Adipose tissue (tissue), 3 donors: ENCODE data around the gene TIMMDC1. TPM values are rescaled to one million over a fixed set of nuclear protein-coding genes. Genes with fewer than 3 reads are reported as not detected.

Experiments
- H3K27ac ChIP-seq: one replicate; pipeline ENCODE4 v1.5.1; 2013; ENCODE audit warnings: low read depth, low read length
- WGBS, 3 donors: extraction: QIAGEN DNeasy Blood & Tissue Kit; methylation state at CpG; one replicate each; pipeline ENCODE4 v1.1.7; 2013; 5-methylcytosine and 5-hydroxymethylcytosine counted together
- polyA plus RNA-seq, 3 donors: library from polyadenylated mRNA; stranded (reverse); fragments of 200-250 nt; gene quantifications; one replicate each; pipeline ENCODE4 v1.2.3, GENCODE V29; 2013
- donor health status: healthy with polysubstance abuse.
- donor health status: Bipolar disorder and iron deficiency.
- donor health status: healthy.

The TIMMDC1 gene
- polyA plus RNA-seq: 10 to 100 TPM; 39.2 to 85.7 (median 76.3) TPM

- 0 to 1% (median 1%) methylated on average over 58 of the region's 58 CpGs for WGBS, 3 donors
- H3K27ac ChIP-seq: peak within 1 kb of the TSS; percentile 30
These were observed at the start of gene TIMMDC1 for GRCh38 chr3:119498186-119499011. Gene TIMMDC1, plus strand, starts transcription at chr3:119498547. Its CDS starts 187 bp downstream, at chr3:119498734.

- 54 to 93% (median 92%) methylated on average over 1 of the region's 1 CpG for WGBS, 3 donors
These were observed 44.5 kb upstream of the TIMMDC1 start for GRCh38 chr3:119453822-119454221.

GRCh38 chr3:119456469-119456868 lies 41.9 kb upstream of the TIMMDC1 start:
- H3K27ac ChIP-seq: no peak overlapping the region
- WGBS, 3 donors: 74 to 100% (median 89%) methylated on average over 1 of the region's 1 CpG

More at GRCh38 chr3:119453822-119454221, 44.5 kb upstream of the TIMMDC1 start:
- no peak overlapping the region for H3K27ac ChIP-seq

GRCh38 chr3:119457246-119457645 lies 41.1 kb upstream of the TIMMDC1 start:
- 74 to 89% (median 85%) methylated on average over 4 of the region's 4 CpGs for WGBS, 3 donors
- no peak overlapping the region for H3K27ac ChIP-seq

- H3K27ac ChIP-seq: peak within 1 kb of the TSS; percentile 13
- whole genome bisulfite sequencing, 3 donors: 4 to 6% (median 5%) methylated on average over 51 of the region's 51 CpGs
These were observed 34.9 kb upstream of the TIMMDC1 start, which contains the start of gene TMEM39A for GRCh38 chr3:119463171-119464169. Gene TMEM39A, minus strand, starts transcription at chr3:119463615. Its CDS starts 1,541 bp downstream, at chr3:119462074.

- H3K27ac ChIP-seq: no peak overlapping the region
These were observed 30.3 kb upstream of the TIMMDC1 start for GRCh38 chr3:119468041-119468440.

GRCh38 chr3:119469418-119470189 lies 28.7 kb upstream of the TIMMDC1 start:
- H3K27ac ChIP-seq: no peak overlapping the region
- 7 to 16% (median 12%) methylated on average over 16 of the region's 16 CpGs for WGBS, 3 donors

More at GRCh38 chr3:119468041-119468440, 30.3 kb upstream of the TIMMDC1 start:
- WGBS, 3 donors: 81 to 90% (median 86%) methylated on average over 2 of the region's 2 CpGs

- H3K27ac ChIP-seq: no peak overlapping the region
- WGBS, 3 donors: 94 to 97% (median 95%) methylated on average over 6 of the region's 6 CpGs
These were observed 27.5 kb upstream of the TIMMDC1 start for GRCh38 chr3:119470866-119471265.

- no peak overlapping the region for H3K27ac ChIP-seq
- WGBS, 3 donors: 93 to 96% (median 95%) methylated on average over 2 of the region's 2 CpGs
These were observed 17.3 kb upstream of the TIMMDC1 start for GRCh38 chr3:119481079-119481478.

GRCh38 chr3:119483101-119483500 lies 15.2 kb upstream of the TIMMDC1 start:
- WGBS, 3 donors: 82 to 90% (median 84%) methylated on average over 1 of the region's 1 CpG
- no peak overlapping the region for H3K27ac ChIP-seq

GRCh38 chr3:119485563-119485962 lies 12.8 kb upstream of the TIMMDC1 start:
- 95 to 100% (median 97%) methylated on average over 2 of the region's 2 CpGs for WGBS, 3 donors
- no peak overlapping the region for H3K27ac ChIP-seq

- H3K27ac ChIP-seq: no peak overlapping the region
- 84 to 94% (median 92%) methylated on average over 2 of the region's 2 CpGs for WGBS, 3 donors
These were observed 8.2 kb upstream of the TIMMDC1 start for GRCh38 chr3:119490153-119490552.

GRCh38 chr3:119492128-119492527 lies 6.2 kb upstream of the TIMMDC1 start:
- 84 to 97% (median 87%) methylated on average over 2 of the region's 2 CpGs for WGBS, 3 donors
- no peak overlapping the region for H3K27ac ChIP-seq

- H3K27ac ChIP-seq: no peak overlapping the region
- 84 to 88% (median 87%) methylated on average over 3 of the region's 3 CpGs for WGBS, 3 donors
These were observed 5.5 kb upstream of the TIMMDC1 start for GRCh38 chr3:119492810-119493209.

GRCh38 chr3:119494597-119494996 lies 3.8 kb upstream of the TIMMDC1 start:
- 80 to 90% (median 86%) methylated on average over 2 of the region's 2 CpGs for WGBS, 3 donors
- no peak overlapping the region for H3K27ac ChIP-seq

- WGBS, 3 donors: 3 to 8% (median 7%) methylated on average over 8 of the region's 8 CpGs
These were observed 544 bp upstream of the TIMMDC1 start for GRCh38 chr3:119497820-119498185.

GRCh38 chr3:119500265-119500664 lies 1.9 kb downstream of the TIMMDC1 start:
- WGBS, 3 donors: 70 to 78% (median 76%) methylated on average over 4 of the region's 4 CpGs
- H3K27ac ChIP-seq: no peak overlapping the region

More at GRCh38 chr3:119497820-119498185, 544 bp upstream of the TIMMDC1 start:
- no peak overlapping the region for H3K27ac ChIP-seq

- 27 to 55% (median 47%) methylated on average over 2 of the region's 2 CpGs for WGBS, 3 donors
- H3K27ac ChIP-seq: no peak overlapping the region
These were observed 2.6 kb downstream of the TIMMDC1 start for GRCh38 chr3:119500901-119501300.
